H1 (cell line): ENCODE data around the gene STX7. TPM values are rescaled to one million over a fixed set of nuclear protein-coding genes. Genes with fewer than 3 reads are reported as not detected.

Source experiments
- CTCF ChIA-PET: fragments of 300-600 bp; sonication (Branson Sonifier 250); formaldehyde crosslinking; loops from one replicate; lab custom pipeline; 2021; ENCODE audit not compliant: partially characterized antibody; lab: Charles Lee
- POLR2A ChIA-PET: fragments of 300-600 bp; sonication (Branson Sonifier 250); formaldehyde crosslinking; loops from one replicate; lab custom pipeline; 2021; ENCODE audit warnings: inconsistent platforms; ENCODE audit not compliant: partially characterized antibody; lab: Charles Lee
- DNase-seq, 2 experiments: peaks; one replicate each; pipeline versions ENCODE4 v3.0.0 to v3.0.0-alpha.2; 2010 to 2022; ENCODE audit warnings: low spot score in 2 of 2, low read depth in 1 of 2, mixed read lengths in 1 of 2
- FAIRE-seq: peaks from 2 replicates; lab custom pipeline; 2011; peaks lifted over from hg19 to GRCh38; lab: Jason Lieb, UNC
- H2AFZ ChIP-seq: 2 replicates; pipeline ENCODE4 v1.8.1; 2012; ENCODE audit warnings: low read length, inconsistent platforms
- H2AK5ac ChIP-seq: 2 replicates; pipeline ENCODE4 v1.6.1; 2013; ENCODE audit warnings: low read depth, low read length
- H2BK120ac ChIP-seq: replicated peaks from 2 replicates; pipeline ENCODE3; 2013; ENCODE audit warnings: low read depth, low read length, inconsistent platforms
- H2BK12ac ChIP-seq: 2 replicates; pipeline ENCODE4 v1.6.1; 2013; ENCODE audit warnings: low read depth, low read length
- H2BK15ac ChIP-seq: 2 replicates; pipeline ENCODE4 v1.6.1; 2013; ENCODE audit warnings: low read length
- H2BK20ac ChIP-seq: 2 replicates; pipeline ENCODE4 v1.6.1; 2013; ENCODE audit warnings: low read length
- H2BK5ac ChIP-seq: 2 replicates; pipeline ENCODE4 v1.6.1; 2013; ENCODE audit warnings: low read depth, low read length
- H3K14ac ChIP-seq: 2 replicates; pipeline ENCODE4 v1.6.1; 2013; ENCODE audit warnings: inconsistent platforms; ENCODE audit not compliant: insufficient read length
- H3K18ac ChIP-seq: 2 replicates; pipeline ENCODE4 v1.6.1; 2013; ENCODE audit warnings: low read length; ENCODE audit errors: extremely low read depth
- H3K23ac ChIP-seq: 2 replicates; pipeline ENCODE4 v1.6.1; 2013; ENCODE audit warnings: inconsistent platforms; ENCODE audit not compliant: insufficient read length
- H3K23me2 ChIP-seq: 2 replicates; pipeline ENCODE4 v1.6.1; 2013; ENCODE audit warnings: low read depth, low read length
- H3K27ac ChIP-seq: 2 replicates; pipeline ENCODE4 v1.6.1; 2011; ENCODE audit warnings: low read depth, low read length, inconsistent platforms
- H3K27me3 ChIP-seq, 4 experiments: replicated peaks in 1 of 4; 1 replicate in 1 of 4; 2 replicates in 3 of 4; pipeline versions ENCODE4 v1.6.1 to v1.8.1; 2011 to 2013; ENCODE audit warnings: low read length in 3 of 4, mild to moderate bottlenecking in 3 of 4, inconsistent platforms in 2 of 4, mixed read lengths in 2 of 4, moderate library complexity in 1 of 4; ENCODE audit not compliant: control insufficient read depth in 3 of 4, insufficient read depth in 3 of 4; ENCODE audit errors: extremely low read depth in 1 of 4
- H3K36me3 ChIP-seq, 4 experiments: 2 replicates each; pipeline versions ENCODE4 v1.6.1 to v1.8.1; 2011 to 2013; ENCODE audit warnings: mild to moderate bottlenecking in 4 of 4, low read length in 3 of 4, moderate library complexity in 2 of 4, control low read depth in 1 of 4, inconsistent platforms in 1 of 4; ENCODE audit not compliant: insufficient read depth in 4 of 4, control insufficient read depth in 2 of 4
- H3K4ac ChIP-seq: replicated peaks from 2 replicates; pipeline ENCODE3; 2013; ENCODE audit warnings: low read length, low read depth, mixed read lengths, inconsistent platforms; ENCODE audit not compliant: insufficient read length
- H3K4me1 ChIP-seq, 4 experiments: replicated peaks in 1 of 4; 1 replicate in 1 of 4; 2 replicates in 3 of 4; pipeline versions ENCODE4 v1.6.1 to v1.8.1; 2011 to 2013; ENCODE audit warnings: low read length in 3 of 4, inconsistent platforms in 2 of 4, mixed read lengths in 1 of 4; ENCODE audit not compliant: insufficient read depth in 4 of 4, control insufficient read depth in 3 of 4
- H3K4me2 ChIP-seq, 2 experiments: 2 replicates each; pipeline versions ENCODE4 v1.6.1 to v1.8.1; 2011 to 2013; ENCODE audit warnings: low read depth in 2 of 2, low read length in 2 of 2, control low read depth in 1 of 2, inconsistent platforms in 1 of 2, mild to moderate bottlenecking in 1 of 2; ENCODE audit not compliant: insufficient read depth in 1 of 2
- H3K4me3 ChIP-seq, 4 experiments: fragments of 200-600, 300-600 bp in 1 of 4; sonication (generic), shearing (Covaris generic), sonication (Bioruptor Twin) in 1 of 4; 2 replicates each; pipeline versions ENCODE4 v1.5.1 to v1.8.1; 2011 to 2016; ENCODE audit warnings: low read length in 4 of 4, low read depth in 3 of 4, control low read depth in 2 of 4, inconsistent platforms in 2 of 4, mild to moderate bottlenecking in 2 of 4, mixed read lengths in 1 of 4, moderate library complexity in 1 of 4; ENCODE audit not compliant: insufficient read depth in 2 of 4; ENCODE audit errors: extremely low read depth in 1 of 4
- H3K56ac ChIP-seq: replicated peaks from 2 replicates; pipeline ENCODE3; 2013; ENCODE audit warnings: low read depth, mild to moderate bottlenecking, mixed read lengths, low read length, inconsistent platforms; ENCODE audit not compliant: insufficient read length
- H3K79me1 ChIP-seq: 2 replicates; pipeline ENCODE4 v1.6.1; 2013; ENCODE audit warnings: low read depth, low read length, control low read depth
- H3K79me2 ChIP-seq, 2 experiments: 2 replicates each; pipeline versions ENCODE4 v1.6.1 to v1.8.1; 2012 to 2013; ENCODE audit warnings: low read length in 2 of 2, mild to moderate bottlenecking in 2 of 2, inconsistent platforms in 1 of 2; ENCODE audit not compliant: insufficient read depth in 2 of 2, control insufficient read depth in 1 of 2
- H3K9ac ChIP-seq, 4 experiments: replicated peaks in 1 of 4; 1 replicate in 1 of 4; 2 replicates in 3 of 4; pipeline versions ENCODE4 v1.6.1 to v1.8.1; 2011 to 2013; ENCODE audit warnings: low read depth in 3 of 4, low read length in 3 of 4, control low read depth in 2 of 4, mild to moderate bottlenecking in 2 of 4, moderate library complexity in 2 of 4, inconsistent platforms in 1 of 4; ENCODE audit errors: extremely low read depth in 1 of 4
- H3K9me3 ChIP-seq, 2 experiments: 2 replicates each; pipeline versions ENCODE4 v1.6.1 to v1.8.1; 2012 to 2013; ENCODE audit warnings: mild to moderate bottlenecking in 2 of 2, moderate library complexity in 2 of 2, control low read depth in 1 of 2, inconsistent platforms in 1 of 2, low read depth in 1 of 2, low read length in 1 of 2, mixed read lengths in 1 of 2; ENCODE audit not compliant: insufficient read depth in 2 of 2
- H4K20me1 ChIP-seq, 2 experiments: replicated peaks in 1 of 2; 2 replicates each; pipeline versions ENCODE3 to v1.8.1; 2011 to 2013; ENCODE audit warnings: inconsistent platforms in 2 of 2, low read length in 2 of 2, mild to moderate bottlenecking in 1 of 2; ENCODE audit not compliant: insufficient read depth in 2 of 2, control insufficient read depth in 1 of 2
- H4K5ac ChIP-seq: 2 replicates; pipeline ENCODE4 v1.6.1; 2013; ENCODE audit warnings: low read length, low read depth, mixed read lengths, inconsistent platforms; ENCODE audit not compliant: insufficient read length
- H4K8ac ChIP-seq: 2 replicates; pipeline ENCODE4 v1.8.0; 2013; ENCODE audit warnings: mild to moderate bottlenecking, moderate library complexity, low read length, inconsistent platforms; ENCODE audit not compliant: insufficient read depth; ENCODE audit errors: extremely low read depth
- H4K91ac ChIP-seq: replicated peaks from 2 replicates; pipeline ENCODE3; 2013; ENCODE audit warnings: low read length, mixed read lengths, inconsistent platforms; ENCODE audit not compliant: insufficient read length
- BCL11A ChIP-seq, 2 experiments: IDR thresholded peaks; one replicate each; pipeline ENCODE4 v1.6.1; 2011; ENCODE audit warnings: low read depth in 2 of 2, low read length in 2 of 2, mild to moderate bottlenecking in 2 of 2
- TEAD4 ChIP-seq: IDR thresholded peaks from 2 replicates; pipeline ENCODE4 v1.6.1; 2012; ENCODE audit warnings: low read depth, low read length, inconsistent platforms, mixed read lengths
- whole genome bisulfite sequencing, 2 experiments: shearing (Covaris generic) in 1 of 2; methylation state at CpG; one replicate each; pipeline versions ENCODE4 v1.1.6 to v1.1.7; 2013 to 2015; ENCODE audit warnings: low lambda C conversion rate in 2 of 2, mixed read lengths in 2 of 2, inconsistent platforms in 1 of 2, low coverage in 1 of 2, missing lambda C conversion rate in 1 of 2; ENCODE audit not compliant: insufficient replicate concordance in 2 of 2, insufficient coverage in 1 of 2, insufficient read length in 1 of 2; ENCODE audit errors: extremely low coverage in 1 of 2, missing lambda C conversion rate in 1 of 2; 5-methylcytosine and 5-hydroxymethylcytosine counted together
- polyA plus RNA-seq, 7 experiments: library from polyadenylated mRNA; depleted of rRNA in 3 of 7; stranded (reverse) in 5 of 7; unstranded in 2 of 7; fragments of >200 nt in 5 of 7; fragments of 200-250 nt in 2 of 7; gene quantifications; 1 replicate in 5 of 7; 2 replicates in 1 of 7; 4 replicates in 1 of 7; pipeline versions ENCODE4 v1.2.1 to v1.2.3, GENCODE V29; 2011 to 2013; ENCODE audit warnings: missing spikeins in 2 of 7, mixed read lengths in 2 of 7
- total RNA-seq: library from RNA; stranded (reverse); fragmentation: NEBNext Ultra II Directional; extraction: Animal tissue kit (Norgen Biotek cat#: 25700); gene quantifications from 2 replicates; pipeline ENCODE4 v1.2.1, GENCODE V29; 2021

Gene STX7
- total and polyA plus RNA-seq, 2 of the 8 experiments (the other 6 are each of a cell fraction or from before 2014, with no cell fraction given) = 5.7 to 27.9 TPM

- H2BK12ac ChIP-seq = no peak overlapping the region
- H2AFZ ChIP-seq = no peak overlapping the region
- H4K20me1 ChIP-seq = no peaks in the 10 kb centered on the region
- H3K27ac ChIP-seq = no peak overlapping the region
- H4K5ac ChIP-seq = no peak overlapping the region
- no peak overlapping the region for H3K56ac ChIP-seq
- WGBS, 2 experiments = 92% methylated on average over 4 of the region's 4 CpGs; no CpG with 5 or more reads in 1 of the 2 experiments
- no peak overlapping the region for H2BK5ac ChIP-seq
- H3K79me1 ChIP-seq = no peaks in the 10 kb centered on the region
- ChIA-PET CTCF (interaction anchor here (0.6 to 2.2 kb wide), 4 partner anchors 10 to 299 kb away, joined by 3 to 7 read pairs (median 5); no protein-coding TSS in a partner anchor), POLR2A (no interaction called here)
- H3K4me2 ChIP-seq = no peak overlapping the region
- DNase-seq (no peak), FAIRE-seq (no peak)
- H3K4me1 ChIP-seq = peaks cover 0 to 3% (median 0%) of the 10 kb centered on the region in 4 experiments; a peak in 2 of 7 replicates
- no peak overlapping the region for H3K9ac ChIP-seq
- H3K36me3 ChIP-seq = no peaks in the 10 kb centered on the region
- H3K23ac ChIP-seq = no peak overlapping the region
- no peak overlapping the region for H2AK5ac ChIP-seq
- H3K14ac ChIP-seq = no peak overlapping the region
- peaks cover 0 to 11% of the 10 kb centered on the region in 2 experiments; a peak in 3 of 4 replicates for H3K9me3 ChIP-seq
- H4K8ac ChIP-seq = no peak overlapping the region
- H3K4ac ChIP-seq = no peak overlapping the region
- H2BK20ac ChIP-seq = no peak overlapping the region
- TF ChIP-seq BCL11A (IDR thresholded peaks at IDR 0.05; ENCODE audit: low read depth in 2 of 2, low read length in 2 of 2) = no peak
- no peak for TF ChIP-seq TEAD4
- no peaks in the 10 kb centered on the region for H3K27me3 ChIP-seq
- no peaks in the 10 kb centered on the region for H3K23me2 ChIP-seq
- H3K18ac ChIP-seq = no peak overlapping the region
- no peak overlapping the region for H4K91ac ChIP-seq
- H3K4me3 ChIP-seq = no peak overlapping the region
- H3K79me2 ChIP-seq = no peaks in the 10 kb centered on the region
- no peak overlapping the region for H2BK15ac ChIP-seq
- H2BK120ac ChIP-seq = no peak overlapping the region
These were observed 66.6 kb downstream of the STX7 start for GRCh38 chr6:132446141-132446854.
